IPS-18a (cell line): ENCODE measurements around the gene ADGB.
"Not testable (repeated sequence)": the region's sequence is repeated elsewhere in the genome, so short reads cannot be mapped to it uniquely, and the experiment has no call there.

Source experiments
- H3K27ac ChIP-seq: one replicate; pipeline ENCODE4 v1.5.1; 2013; ENCODE audit warnings: low read length
- H3K27me3 ChIP-seq: one replicate; pipeline ENCODE4 v1.6.1; 2013; ENCODE audit warnings: mild to moderate bottlenecking, low read length; ENCODE audit not compliant: control insufficient read depth, insufficient read depth
- H3K36me3 ChIP-seq: one replicate; pipeline ENCODE4 v1.6.1; 2013; ENCODE audit warnings: low read depth, low read length; ENCODE audit not compliant: control insufficient read depth
- H3K4me1 ChIP-seq: one replicate; pipeline ENCODE4 v1.6.1; 2013; ENCODE audit warnings: low read depth, low read length; ENCODE audit not compliant: control insufficient read depth
- H3K4me3 ChIP-seq: one replicate; pipeline ENCODE4 v1.5.1; 2013; ENCODE audit warnings: low read length
- H3K9ac ChIP-seq: one replicate; pipeline ENCODE4 v1.6.1; 2013; ENCODE audit warnings: mild to moderate bottlenecking, low read length, moderate library complexity
- H3K9me3 ChIP-seq: one replicate; pipeline ENCODE4 v1.6.1; 2013; ENCODE audit warnings: low read depth, low read length; ENCODE audit not compliant: control insufficient read depth

Gene ADGB

DNA sequence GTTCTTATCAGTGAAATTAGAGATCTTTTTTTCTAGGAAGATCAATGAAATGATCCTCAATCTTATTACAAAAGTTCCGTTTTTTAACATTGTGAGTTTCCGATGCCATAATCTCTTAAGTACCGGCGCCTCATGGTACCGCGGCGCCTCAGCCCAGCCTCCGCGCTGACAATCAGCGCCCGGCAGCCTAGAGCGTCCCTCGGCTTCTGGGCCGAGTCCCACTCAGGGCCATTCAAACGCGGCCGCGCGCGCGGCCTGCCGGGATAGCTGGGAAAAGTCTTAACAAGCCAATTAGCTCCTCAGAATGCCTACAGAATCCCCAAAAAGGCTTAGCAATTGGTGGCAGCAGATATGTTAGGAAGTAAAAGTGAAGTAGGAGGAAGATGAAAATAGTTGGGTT lies 204.8 kb downstream of the ADGB start:
- no peaks in the 10 kb centered on the region for H3K27me3 ChIP-seq
- no peaks in the 10 kb centered on the region for H3K9me3 ChIP-seq
- H3K27ac ChIP-seq: no peak overlapping the region
- no peak overlapping the region for H3K4me3 ChIP-seq
- H3K9ac ChIP-seq: no peak overlapping the region
- H3K4me1 ChIP-seq: no peaks in the 10 kb centered on the region
- H3K36me3 ChIP-seq: no peaks in the 10 kb centered on the region

DNA sequence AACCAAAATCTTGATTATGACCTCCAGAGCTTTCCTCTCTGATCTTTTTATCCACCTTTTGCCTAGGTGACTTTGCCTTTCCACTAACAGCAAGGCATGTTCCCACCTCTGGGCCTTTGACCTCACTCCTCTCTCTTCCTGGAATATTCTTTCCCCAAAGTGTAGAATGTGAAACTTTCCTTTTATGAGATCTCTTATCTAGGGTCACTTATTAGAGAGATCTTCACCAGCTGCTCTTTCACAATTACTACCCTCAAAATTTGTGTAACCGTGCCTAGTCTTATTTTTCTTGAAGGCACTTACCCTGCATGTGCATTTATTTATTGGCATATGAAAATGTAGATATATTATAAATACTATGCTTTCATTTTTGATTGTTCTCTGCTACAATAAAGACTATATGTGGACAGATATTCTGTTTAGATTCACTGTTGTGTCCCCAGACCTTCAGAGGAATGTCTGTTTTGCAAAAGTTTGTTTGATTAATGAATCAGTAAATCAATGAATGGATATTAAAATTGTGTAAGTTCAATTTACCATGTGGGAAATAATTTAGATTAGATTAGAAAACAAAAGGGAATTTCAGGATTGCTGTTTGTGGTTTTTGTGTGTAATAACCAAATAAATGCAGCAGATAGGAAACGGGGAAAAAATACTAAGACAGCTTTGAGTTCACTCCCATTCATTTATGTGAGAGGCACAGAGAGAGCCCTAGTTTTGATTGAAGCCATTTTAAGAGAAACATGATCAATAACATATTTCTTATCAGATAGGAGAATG lies 207.0 kb downstream of the ADGB start:
- no peaks in the 10 kb centered on the region for H3K36me3 ChIP-seq
- no peak overlapping the region for H3K4me3 ChIP-seq
- no peak overlapping the region for H3K9ac ChIP-seq
- H3K27me3 ChIP-seq: no peaks in the 10 kb centered on the region
- no peaks in the 10 kb centered on the region for H3K4me1 ChIP-seq
- H3K27ac ChIP-seq: no peak overlapping the region
- H3K9me3 ChIP-seq: no peaks in the 10 kb centered on the region

DNA sequence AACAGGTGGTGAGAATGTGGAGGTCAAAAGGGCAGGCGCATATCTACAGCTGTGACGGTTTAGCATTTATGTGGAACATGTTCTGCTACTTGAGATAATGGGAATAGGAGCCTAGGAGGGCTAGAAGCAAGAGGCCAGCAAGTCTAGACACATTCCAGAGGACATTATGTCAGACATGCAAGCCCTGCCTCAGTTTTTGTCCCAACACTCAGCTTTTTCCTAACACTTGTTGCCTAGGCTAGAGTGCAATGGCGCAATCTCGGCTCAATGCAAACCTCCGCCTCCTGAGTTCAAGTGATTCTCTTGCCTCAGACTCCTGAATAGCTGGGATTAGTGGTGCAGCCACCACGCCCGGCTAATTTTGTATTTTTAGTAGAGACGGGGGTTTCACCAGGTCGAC lies 210.2 kb downstream of the ADGB start:
- H3K36me3 ChIP-seq, H3K4me3 ChIP-seq, H3K4me1 ChIP-seq, H3K9ac ChIP-seq, H3K27ac ChIP-seq, H3K27me3 ChIP-seq, H3K9me3 ChIP-seq: not testable (repeated sequence)

DNA sequence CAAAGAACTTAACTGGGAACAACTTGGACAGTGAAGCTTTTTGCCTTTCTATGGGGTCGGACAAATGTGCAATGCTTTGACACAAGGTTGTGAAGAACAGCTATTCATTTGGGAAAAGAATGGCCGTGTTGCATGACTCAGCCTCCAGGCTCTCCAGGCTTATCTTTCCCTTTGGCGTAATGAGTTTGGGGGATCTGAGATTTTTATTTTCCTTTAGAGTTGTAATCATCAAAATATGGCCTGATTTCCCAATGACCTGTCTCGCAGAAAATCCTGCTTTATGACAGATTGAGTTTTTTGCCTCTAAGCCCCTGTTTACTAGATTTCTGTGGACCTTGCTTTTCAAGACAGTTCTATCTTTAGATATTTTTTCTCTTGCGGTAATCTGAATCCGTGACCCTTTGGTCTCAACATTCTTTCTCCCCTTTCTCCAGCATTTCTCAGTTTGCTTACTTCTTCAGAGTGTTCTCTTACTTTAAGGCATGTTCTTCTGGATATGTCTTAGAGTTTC lies 214.1 kb downstream of the ADGB start:
- H3K9me3 ChIP-seq, H3K9ac ChIP-seq, H3K27ac ChIP-seq, H3K4me3 ChIP-seq, H3K27me3 ChIP-seq, H3K36me3 ChIP-seq, H3K4me1 ChIP-seq: not testable (repeated sequence)

DNA sequence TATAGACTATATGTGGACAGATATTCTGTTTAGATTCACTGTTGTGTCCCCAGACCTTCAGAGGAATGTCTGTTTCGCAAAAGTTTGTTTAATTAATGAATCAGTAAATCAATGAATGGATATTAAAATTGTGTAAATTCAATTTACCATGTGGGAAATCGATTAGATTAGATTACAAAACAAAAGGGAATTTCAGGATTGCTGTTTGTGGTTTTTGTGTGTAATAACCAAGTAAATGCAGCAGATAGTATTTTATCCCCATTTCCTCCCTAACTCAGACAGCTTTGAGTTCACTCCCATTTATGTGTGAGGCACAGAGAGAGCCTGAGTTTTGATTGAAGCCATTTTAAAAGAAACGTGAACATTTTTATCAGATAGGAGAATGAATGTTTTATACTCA lies 214.8 kb downstream of the ADGB start:
- no peaks in the 10 kb centered on the region for H3K36me3 ChIP-seq
- H3K4me1 ChIP-seq: no peaks in the 10 kb centered on the region
- no peak overlapping the region for H3K4me3 ChIP-seq
- H3K27ac ChIP-seq: no peak overlapping the region
- no peaks in the 10 kb centered on the region for H3K9me3 ChIP-seq
- no peak overlapping the region for H3K9ac ChIP-seq
- no peaks in the 10 kb centered on the region for H3K27me3 ChIP-seq

DNA sequence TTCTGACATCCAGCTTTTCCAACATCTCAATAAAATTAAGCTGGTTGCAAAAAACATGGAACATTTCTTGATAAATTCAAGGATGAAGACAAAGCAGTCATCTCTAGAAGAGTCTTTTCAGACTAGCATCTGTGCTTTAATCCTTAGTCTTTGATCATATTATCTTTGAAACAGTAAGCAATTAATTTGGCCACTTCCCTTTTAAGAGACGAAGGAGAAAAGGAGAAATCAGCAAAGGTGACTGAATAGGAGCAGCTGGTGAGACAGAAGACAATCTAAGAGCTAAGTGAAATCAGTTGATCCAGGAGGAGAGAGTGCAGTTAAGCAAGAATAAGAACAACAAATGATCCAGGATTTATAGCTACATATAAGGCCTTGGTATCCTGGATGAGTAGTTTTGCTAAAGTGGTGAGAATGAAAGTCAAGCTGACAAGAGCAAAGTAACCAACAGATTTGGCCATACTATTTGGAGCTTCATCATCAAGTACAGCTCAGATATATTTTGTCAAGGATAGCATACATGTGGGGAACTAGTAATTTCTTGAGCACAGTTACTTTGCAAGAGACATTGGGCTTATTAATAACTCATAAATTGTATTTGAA lies 215.5 kb downstream of the ADGB start:
- H3K9ac ChIP-seq: no peak overlapping the region
- H3K27me3 ChIP-seq: no peaks in the 10 kb centered on the region
- no peaks in the 10 kb centered on the region for H3K9me3 ChIP-seq
- H3K36me3 ChIP-seq: no peaks in the 10 kb centered on the region
- no peak overlapping the region for H3K4me3 ChIP-seq
- no peaks in the 10 kb centered on the region for H3K4me1 ChIP-seq
- H3K27ac ChIP-seq: no peak overlapping the region

DNA sequence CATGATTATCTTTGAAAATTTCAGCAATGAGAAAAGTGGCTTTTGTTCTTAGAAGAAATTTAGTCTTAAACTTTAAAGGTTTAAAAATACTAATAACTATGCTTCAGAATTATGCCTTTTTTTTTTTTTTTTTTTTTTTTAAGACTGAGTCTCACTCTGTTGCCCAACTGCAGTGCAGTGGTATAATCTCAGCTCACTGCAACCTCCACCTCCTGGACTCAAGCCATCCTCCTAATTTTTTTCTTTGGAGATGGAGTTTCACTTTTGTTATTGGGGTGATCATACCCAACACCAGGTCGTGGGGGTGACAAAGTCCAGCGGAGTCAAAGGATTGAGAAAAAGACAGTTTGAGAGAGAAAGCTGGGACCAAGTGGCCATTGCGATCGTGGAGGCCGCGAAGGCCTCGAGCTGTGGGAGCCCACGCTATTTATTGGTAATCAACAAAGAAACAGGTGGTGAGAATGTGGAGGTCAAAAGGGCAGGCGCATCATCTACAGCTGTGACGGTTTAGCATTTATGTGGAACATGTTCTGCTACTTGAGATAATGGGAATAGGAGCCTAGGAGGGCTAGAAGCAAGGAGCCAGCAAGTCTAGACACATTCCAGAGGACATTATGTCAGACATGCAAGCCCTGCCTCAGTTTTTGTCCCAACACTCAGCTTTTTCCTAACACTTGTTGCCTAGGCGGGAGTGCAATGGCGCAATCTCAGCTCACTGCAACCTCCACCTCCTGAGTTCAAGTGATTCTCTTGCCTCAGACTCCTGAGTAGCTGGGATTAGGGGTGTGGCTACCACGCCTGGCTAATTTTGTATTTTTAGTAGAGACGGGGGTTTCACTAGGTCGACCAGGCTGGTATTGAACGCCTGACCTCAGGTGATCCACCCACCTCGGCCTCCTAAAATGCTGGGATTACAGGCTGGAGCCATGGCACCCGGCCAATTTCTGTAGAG lies 217.0 kb downstream of the ADGB start:
- not testable (repeated sequence) for H3K36me3 ChIP-seq, H3K4me3 ChIP-seq, H3K4me1 ChIP-seq, H3K9me3 ChIP-seq, H3K27ac ChIP-seq, H3K27me3 ChIP-seq, H3K9ac ChIP-seq

DNA sequence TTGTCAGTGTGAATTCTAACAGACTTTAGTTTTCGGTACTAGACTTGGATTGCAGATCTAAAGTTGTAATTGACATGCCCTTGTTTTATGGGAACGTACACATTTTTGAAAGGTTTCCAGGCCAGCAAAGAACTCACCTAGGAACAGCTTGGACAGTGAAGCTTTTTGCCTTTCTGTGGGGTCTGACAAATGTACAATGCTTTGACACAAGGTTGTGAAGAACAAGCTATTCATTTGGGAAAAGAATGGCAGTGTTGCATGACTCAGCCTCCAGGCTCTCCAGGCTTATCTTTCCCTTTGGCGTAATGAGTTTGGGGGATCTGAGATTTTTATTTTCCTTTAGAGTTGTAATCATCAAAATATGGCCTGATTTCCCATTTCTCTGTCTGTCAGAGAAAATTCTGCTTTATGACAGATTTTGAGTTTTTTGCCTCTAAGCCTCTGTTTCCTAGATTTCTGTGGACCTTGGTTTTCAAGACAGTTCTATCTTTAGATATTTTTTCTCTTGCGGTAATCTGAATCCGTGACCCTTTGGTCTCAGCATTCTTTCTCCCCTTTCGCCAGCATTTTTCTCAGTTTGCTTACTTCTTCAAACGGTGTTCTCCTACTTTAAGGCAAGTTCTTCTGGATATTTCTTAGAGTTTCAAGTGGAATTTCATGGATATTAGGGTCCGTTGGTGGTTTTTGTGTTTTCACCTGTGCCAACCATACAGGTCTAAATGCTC lies 221.0 kb downstream of the ADGB start:
- no peaks in the 10 kb centered on the region for H3K27me3 ChIP-seq
- no peaks in the 10 kb centered on the region for H3K36me3 ChIP-seq
- H3K27ac ChIP-seq: no peak overlapping the region
- H3K4me3 ChIP-seq: no peak overlapping the region
- no peaks in the 10 kb centered on the region for H3K4me1 ChIP-seq
- no peak overlapping the region for H3K9ac ChIP-seq
- no peaks in the 10 kb centered on the region for H3K9me3 ChIP-seq

DNA sequence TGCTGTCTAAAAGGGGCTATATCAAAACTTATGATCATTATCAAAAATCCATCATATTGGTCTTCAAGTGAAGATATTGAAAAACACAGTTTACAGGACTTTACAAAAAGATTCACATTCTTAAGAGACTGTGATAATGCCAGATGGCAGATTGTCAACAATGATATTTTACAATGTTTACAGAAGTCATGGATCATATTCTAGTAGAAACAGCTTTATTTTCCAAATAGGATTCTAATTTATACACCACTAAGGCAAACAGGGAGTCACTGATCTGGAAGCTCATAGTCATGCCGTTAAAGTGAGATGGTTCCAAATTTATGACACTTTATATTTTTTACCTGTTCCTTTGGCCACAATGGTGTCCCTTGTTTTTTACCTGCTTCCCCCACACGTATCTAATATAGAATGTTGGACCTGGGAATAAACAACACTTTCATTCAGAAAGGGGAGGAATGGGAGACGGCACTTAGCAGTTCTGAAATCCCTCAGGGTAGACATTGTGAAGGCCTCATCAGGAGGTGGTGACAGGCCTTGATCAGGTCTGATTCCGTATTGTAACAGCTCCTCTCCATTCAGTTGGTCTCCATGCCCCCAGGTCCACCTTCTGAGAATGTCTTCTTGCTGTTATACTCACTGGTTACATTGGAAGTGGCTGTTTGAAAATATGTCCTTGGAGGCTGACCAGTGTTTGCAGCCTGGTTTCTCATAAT lies 228.6 kb downstream of the ADGB start:
- no peak overlapping the region for H3K9ac ChIP-seq
- no peaks in the 10 kb centered on the region for H3K27me3 ChIP-seq
- no peak overlapping the region for H3K27ac ChIP-seq
- H3K36me3 ChIP-seq: no peaks in the 10 kb centered on the region
- peak overlapping the region; percentile 10 for H3K4me3 ChIP-seq
- H3K4me1 ChIP-seq: peaks cover 21% of the 10 kb centered on the region
- no peaks in the 10 kb centered on the region for H3K9me3 ChIP-seq

DNA sequence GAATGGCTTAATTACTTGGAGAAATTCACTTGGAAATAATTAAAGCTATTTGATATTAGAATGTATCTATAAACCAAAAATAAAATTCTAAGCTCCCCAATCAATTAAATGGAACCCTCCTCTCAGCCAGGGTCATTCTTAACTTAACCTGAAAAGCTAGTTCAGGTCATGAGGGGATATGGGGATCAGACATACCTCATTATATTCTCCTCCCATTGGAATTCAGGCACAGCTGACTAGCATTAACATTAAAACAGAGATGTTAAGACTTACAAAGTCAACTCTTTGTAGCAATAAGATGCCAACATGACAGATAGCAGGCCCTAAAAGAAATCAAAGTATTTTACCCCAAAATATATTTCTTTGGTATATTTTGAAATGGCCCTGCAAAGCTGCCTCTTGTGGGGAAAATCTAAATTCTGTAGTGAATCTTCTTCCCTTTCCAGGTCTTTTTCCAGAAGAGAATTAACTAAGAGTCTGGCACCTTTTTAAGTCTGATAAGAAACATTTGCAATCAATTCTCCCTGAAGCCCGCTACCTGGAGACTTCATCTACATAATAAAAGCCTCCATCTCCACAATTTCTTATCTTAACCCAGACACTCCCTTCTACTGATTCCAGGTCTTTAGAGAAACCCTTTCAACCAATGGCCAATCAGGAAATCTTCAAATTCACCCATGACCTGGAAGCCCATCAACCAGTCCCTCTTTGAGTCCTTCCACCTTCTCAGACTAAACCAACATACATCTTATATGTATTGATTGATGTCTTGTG lies 231.2 kb downstream of the ADGB start:
- no peaks in the 10 kb centered on the region for H3K9me3 ChIP-seq
- no peak overlapping the region for H3K4me3 ChIP-seq
- peaks cover 29% of the 10 kb centered on the region for H3K4me1 ChIP-seq
- H3K36me3 ChIP-seq: no peaks in the 10 kb centered on the region
- H3K27ac ChIP-seq: no peak overlapping the region
- H3K9ac ChIP-seq: no peak overlapping the region
- H3K27me3 ChIP-seq: no peaks in the 10 kb centered on the region
